Activated naive CD4-positive, alpha-beta T cell treated with anti-CD3 and anti-CD28 coated beads, Interleukin-2, amount 10 ng/mL, durations not matched to agents 7 days and 5 days (primary cell): Measurements from ENCODE around the gene CXorf49B.
"Not testable (repeated sequence)": the region's sequence is repeated elsewhere in the genome, so short reads cannot be mapped to it uniquely, and the experiment has no call there.

ENCODE experiments used
- CTCF ChIA-PET: fragments of 350-600 bp; sonication (Branson Sonifier 250); formaldehyde crosslinking; loops from one replicate; lab custom pipeline; 2021; ENCODE audit warnings: antibody characterized with exemption; lab: Charles Lee
- DNase-seq: peaks from one replicate; pipeline ENCODE4 v3.0.0-alpha.2; 2020
- H3K27ac Mint-ChIP-seq: one replicate; pipeline ENCODE4 v1.8.0; 2021; ENCODE audit warnings: mild to moderate bottlenecking, moderate library complexity, mixed read lengths
- H3K27me3 Mint-ChIP-seq: one replicate; pipeline ENCODE4 v1.8.0; 2021; ENCODE audit warnings: mild to moderate bottlenecking, mixed read lengths
- H3K36me3 Mint-ChIP-seq: one replicate; pipeline ENCODE4 v1.8.0; 2021; ENCODE audit warnings: mixed read lengths
- H3K4me1 Mint-ChIP-seq: one replicate; pipeline ENCODE4 v1.8.0; 2021; ENCODE audit warnings: mixed read lengths
- H3K4me3 Mint-ChIP-seq: one replicate; pipeline ENCODE4 v1.8.0; 2021; ENCODE audit warnings: mild to moderate bottlenecking, moderate library complexity, mixed read lengths
- H3K9me3 Mint-ChIP-seq: one replicate; pipeline ENCODE4 v1.8.0; 2021; ENCODE audit warnings: mixed read lengths

CXorf49B gene

GRCh38 chrX:71783569-71784347 is 20.6 kb downstream of the CXorf49B start:
- DNase-seq, H3K36me3 Mint-ChIP-seq, H3K4me3 Mint-ChIP-seq, H3K27ac Mint-ChIP-seq, H3K27me3 Mint-ChIP-seq, H3K4me1 Mint-ChIP-seq, H3K9me3 Mint-ChIP-seq, CTCF ChIA-PET: not testable (repeated sequence)

GRCh38 chrX:71784348-71784983 is 21.3 kb downstream of the CXorf49B start:
- CTCF ChIA-PET, H3K27ac Mint-ChIP-seq, H3K4me3 Mint-ChIP-seq, H3K9me3 Mint-ChIP-seq, DNase-seq, H3K36me3 Mint-ChIP-seq, H3K27me3 Mint-ChIP-seq, H3K4me1 Mint-ChIP-seq: not testable (repeated sequence)

- H3K9me3 Mint-ChIP-seq, H3K27ac Mint-ChIP-seq, CTCF ChIA-PET, H3K4me3 Mint-ChIP-seq, H3K27me3 Mint-ChIP-seq, DNase-seq, H3K36me3 Mint-ChIP-seq, H3K4me1 Mint-ChIP-seq: not testable (repeated sequence)
Measured at GRCh38 chrX:71806450-71806849, 43.3 kb downstream of the CXorf49B start.

GRCh38 chrX:71809886-71810285 is 46.7 kb downstream of the CXorf49B start:
- H3K4me3 Mint-ChIP-seq, result no peak overlapping the region
- H3K27ac Mint-ChIP-seq, result no peak overlapping the region
- H3K4me1 Mint-ChIP-seq, result no peaks in the 10 kb centered on the region
- no peaks in the 10 kb centered on the region for H3K36me3 Mint-ChIP-seq
- no peaks in the 10 kb centered on the region for H3K27me3 Mint-ChIP-seq
- DNase-seq, result no peak
- H3K9me3 Mint-ChIP-seq, result no peaks in the 10 kb centered on the region
- CTCF ChIA-PET, result no interaction called here

GRCh38 chrX:71814123-71814912 is 51.2 kb downstream of the CXorf49B start:
- no peak overlapping the region for H3K27ac Mint-ChIP-seq
- H3K36me3 Mint-ChIP-seq, result no peaks in the 10 kb centered on the region
- H3K4me3 Mint-ChIP-seq, result no peak overlapping the region
- H3K27me3 Mint-ChIP-seq, result no peaks in the 10 kb centered on the region
- no peaks in the 10 kb centered on the region for H3K4me1 Mint-ChIP-seq
- H3K9me3 Mint-ChIP-seq, result no peaks in the 10 kb centered on the region
- CTCF ChIA-PET, result no interaction called here
- DNase-seq, result no peak

- Mint-ChIP-seq H3K27me3 (no peaks in the 10 kb centered on the region), H3K36me3 (no peaks in the 10 kb centered on the region), H3K27ac (no peak overlapping the region), H3K4me3 (no peak overlapping the region), H3K9me3 (no peaks in the 10 kb centered on the region), H3K4me1 (no peaks in the 10 kb centered on the region)
- CTCF ChIA-PET, result no interaction called here
- no peak for DNase-seq
Measured at GRCh38 chrX:71815121-71815905, 52.2 kb downstream of the CXorf49B start.

- Mint-ChIP-seq H3K4me1 (no peaks in the 10 kb centered on the region), H3K4me3 (no peak overlapping the region), H3K27ac (no peak overlapping the region), H3K9me3 (no peaks in the 10 kb centered on the region), H3K36me3 (no peaks in the 10 kb centered on the region), H3K27me3 (no peaks in the 10 kb centered on the region)
- CTCF ChIA-PET, result no interaction called here
- no peak for DNase-seq
Measured at GRCh38 chrX:71815906-71816156, 52.7 kb downstream of the CXorf49B start.
